ENCODE results near the gene P2RX4. TPM values are rescaled to one million over a fixed set of nuclear protein-coding genes. Genes with fewer than 3 reads are reported as not detected.

P2RX4 gene
- total RNA-seq, 2 experiments from 2014 or later: 52.7 to 56.2 TPM

DNA sequence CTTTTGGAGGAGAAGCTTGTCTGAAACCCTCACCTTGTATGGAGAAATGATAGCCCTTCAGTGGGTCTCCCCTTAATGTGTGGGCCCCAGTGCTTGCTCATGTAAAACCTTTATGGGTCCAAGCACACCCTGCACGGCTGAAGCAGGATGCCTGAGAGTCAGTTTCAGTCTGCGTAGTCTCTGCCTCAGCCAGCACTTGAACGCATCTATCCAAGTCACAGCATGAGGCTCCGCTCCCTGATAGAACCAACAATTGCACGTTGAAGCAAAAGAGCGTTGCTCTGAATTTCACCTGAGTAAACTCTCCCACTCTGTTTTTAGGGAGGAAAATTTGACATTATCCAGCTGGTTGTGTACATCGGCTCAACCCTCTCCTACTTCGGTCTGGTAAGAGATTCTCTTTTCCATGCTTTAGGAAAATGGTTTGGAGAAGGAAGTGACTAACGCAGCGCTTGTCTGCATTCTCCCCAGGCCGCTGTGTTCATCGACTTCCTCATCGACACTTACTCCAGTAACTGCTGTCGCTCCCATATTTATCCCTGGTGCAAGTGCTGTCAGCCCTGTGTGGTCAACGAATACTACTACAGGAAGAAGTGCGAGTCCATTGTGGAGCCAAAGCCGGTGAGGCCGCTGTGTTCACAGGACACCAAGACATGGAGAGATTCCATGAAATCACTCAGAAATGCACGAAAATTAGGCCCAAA lies 33.0 kb upstream of the P2RX4 start:
- Mint-ChIP-seq H3K9me3 (no peaks in the 10 kb centered on the region), H3K4me3 (no peak overlapping the region), H3K27me3 (no peaks in the 10 kb centered on the region), H3K4me1 (peaks cover under 1% of the 10 kb centered on the region), H3K27ac (no peak overlapping the region), H3K36me3 (ENCODE audit: low read depth) (peaks cover 38% of the 10 kb centered on the region)
- no peak for DNase-seq
- POLR2A ChIA-PET: no interaction called here
- CTCF ChIA-PET: interaction anchor here (0.6 kb wide), 1 partner anchor 9 kb away, joined by 4 read pairs; no protein-coding TSS in a partner anchor

DNA sequence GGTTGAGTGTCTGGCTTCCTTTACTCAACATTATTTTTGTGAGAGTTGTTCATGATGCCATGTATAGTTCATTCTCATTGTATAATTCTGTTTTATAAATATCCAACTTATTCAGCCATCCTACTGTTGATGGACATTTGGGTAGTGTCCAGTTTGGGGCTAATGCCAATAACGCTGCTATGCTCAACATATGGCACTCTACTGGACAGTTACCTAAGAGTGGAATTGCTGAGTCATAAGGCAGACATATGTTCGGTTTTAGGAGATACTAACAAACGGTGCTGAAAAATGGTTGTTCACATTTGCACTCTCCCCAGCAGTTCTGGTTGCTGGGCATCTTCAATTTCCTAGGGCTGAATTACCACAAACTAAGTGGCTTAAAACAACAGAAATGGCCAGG lies 28.7 kb upstream of the P2RX4 start:
- Mint-ChIP-seq H3K36me3 (ENCODE audit: low read depth) (peaks cover 33% of the 10 kb centered on the region), H3K4me1 (peaks cover 6% of the 10 kb centered on the region), H3K9me3 (no peaks in the 10 kb centered on the region), H3K27ac (no peak overlapping the region), H3K27me3 (no peaks in the 10 kb centered on the region), H3K4me3 (no peak overlapping the region)
- ChIA-PET POLR2A (no interaction called here), CTCF (no interaction called here)
- no peak for DNase-seq

DNA sequence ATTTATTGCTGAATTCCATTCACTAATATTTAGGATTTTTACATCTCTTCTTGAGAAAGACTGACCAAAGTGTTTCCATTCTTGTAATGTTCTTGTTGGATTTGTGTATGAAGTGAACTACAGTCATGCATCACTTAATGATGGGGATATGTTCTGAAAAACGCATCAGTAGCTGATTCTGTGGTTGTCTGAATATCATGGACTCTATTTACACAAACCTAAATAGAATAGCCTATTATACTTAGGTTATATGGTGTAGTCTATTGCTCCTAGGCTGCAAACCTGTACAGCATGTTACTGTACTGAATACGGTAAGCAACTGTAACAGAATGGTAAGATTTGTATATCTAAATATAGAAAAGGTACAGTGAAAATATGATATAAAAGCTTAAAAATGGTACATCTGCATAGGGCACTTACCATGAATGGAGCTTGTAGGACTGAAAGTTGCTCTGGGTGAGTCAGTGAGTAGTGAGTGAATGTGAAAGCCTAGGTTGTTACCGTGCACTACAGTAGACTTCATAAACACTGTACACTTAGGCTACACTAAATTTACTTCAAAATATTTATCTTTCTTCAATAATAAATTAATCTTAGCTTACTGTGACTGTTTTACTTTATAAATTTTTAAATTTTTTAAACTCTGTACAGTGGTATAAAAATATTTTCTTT lies 27.6 kb upstream of the P2RX4 start:
- DNase-seq: no peak
- no peak overlapping the region for H3K4me3 Mint-ChIP-seq
- H3K27ac Mint-ChIP-seq: no peak overlapping the region
- ChIA-PET POLR2A (interaction anchor here (0.6 kb wide), 1 partner anchor 53 kb away, joined by 8 read pairs; no protein-coding TSS in a partner anchor), CTCF (interaction anchor here (0.6 kb wide), 1 partner anchor 27 kb away, joined by 3 read pairs; no protein-coding TSS in a partner anchor)
- H3K27me3 Mint-ChIP-seq: no peaks in the 10 kb centered on the region
- H3K4me1 Mint-ChIP-seq: peaks cover 6% of the 10 kb centered on the region
- H3K36me3 Mint-ChIP-seq (ENCODE audit: low read depth): peaks cover 27% of the 10 kb centered on the region
- no peaks in the 10 kb centered on the region for H3K9me3 Mint-ChIP-seq

DNA sequence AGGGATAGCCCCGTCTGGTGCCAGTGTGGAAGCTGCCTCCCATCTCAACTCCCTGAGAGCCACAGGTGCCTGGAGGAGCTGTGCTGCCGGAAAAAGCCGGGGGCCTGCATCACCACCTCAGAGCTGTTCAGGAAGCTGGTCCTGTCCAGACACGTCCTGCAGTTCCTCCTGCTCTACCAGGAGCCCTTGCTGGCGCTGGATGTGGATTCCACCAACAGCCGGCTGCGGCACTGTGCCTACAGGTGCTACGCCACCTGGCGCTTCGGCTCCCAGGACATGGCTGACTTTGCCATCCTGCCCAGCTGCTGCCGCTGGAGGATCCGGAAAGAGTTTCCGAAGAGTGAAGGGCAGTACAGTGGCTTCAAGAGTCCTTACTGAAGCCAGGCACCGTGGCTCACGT lies 25.5 kb upstream of the P2RX4 start:
- Mint-ChIP-seq H3K36me3 (ENCODE audit: low read depth) (peaks cover 29% of the 10 kb centered on the region), H3K27me3 (no peaks in the 10 kb centered on the region), H3K4me1 (peaks cover 6% of the 10 kb centered on the region), H3K27ac (no peak overlapping the region), H3K4me3 (no peak overlapping the region), H3K9me3 (peaks cover 2% of the 10 kb centered on the region)
- CTCF ChIA-PET: interaction anchor here (0.9 to 1.2 kb wide), 2 partner anchors 20 to 23 kb away, joined by 3 read pairs; no protein-coding TSS in a partner anchor
- DNase-seq: no peak
- POLR2A ChIA-PET: no interaction called here

DNA sequence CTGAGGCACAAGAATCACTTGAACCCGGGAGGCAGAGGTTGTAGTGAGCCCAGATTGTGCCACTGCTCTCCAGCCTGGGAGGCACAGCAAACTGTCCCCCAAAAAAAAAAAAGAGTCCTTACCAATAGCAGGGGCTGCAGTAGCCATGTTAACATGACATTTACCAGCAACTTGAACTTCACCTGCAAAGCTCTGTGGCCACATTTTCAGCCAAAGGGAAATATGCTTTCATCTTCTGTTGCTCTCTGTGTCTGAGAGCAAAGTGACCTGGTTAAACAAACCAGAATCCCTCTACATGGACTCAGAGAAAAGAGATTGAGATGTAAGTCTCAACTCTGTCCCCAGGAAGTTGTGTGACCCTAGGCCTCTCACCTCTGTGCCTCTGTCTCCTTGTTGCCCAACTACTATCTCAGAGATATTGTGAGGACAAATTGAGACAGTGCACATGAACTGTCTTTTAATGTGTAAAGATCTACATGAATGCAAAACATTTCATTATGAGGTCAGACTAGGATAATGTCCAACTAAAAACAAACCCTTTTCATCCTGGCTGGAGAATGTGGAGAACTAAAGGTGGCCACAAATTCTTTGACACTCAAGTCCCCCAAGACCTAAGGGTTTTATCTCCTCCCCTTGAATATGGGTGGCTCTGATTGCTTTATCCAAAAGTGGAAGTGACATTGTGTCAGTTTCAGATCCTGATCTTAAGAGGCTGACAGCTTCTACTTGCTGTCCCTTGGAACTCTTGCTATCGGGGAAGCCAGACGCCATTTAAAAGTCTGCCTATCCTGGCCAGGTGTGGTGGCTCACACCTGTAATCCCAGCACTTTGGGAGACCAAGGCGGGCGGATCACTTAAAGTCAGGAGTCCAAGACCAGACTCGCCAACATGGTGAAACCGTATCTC lies 24.7 kb upstream of the P2RX4 start:
- peaks cover 2% of the 10 kb centered on the region for H3K9me3 Mint-ChIP-seq
- no peak for DNase-seq
- H3K27ac Mint-ChIP-seq: no peak overlapping the region
- CTCF ChIA-PET: interaction anchor here (0.7 to 0.9 kb wide), 2 partner anchors 9 to 20 kb away, joined by 3 to 4 read pairs; no protein-coding TSS in a partner anchor
- peaks cover 6% of the 10 kb centered on the region for H3K4me1 Mint-ChIP-seq
- no peak overlapping the region for H3K4me3 Mint-ChIP-seq
- H3K36me3 Mint-ChIP-seq (ENCODE audit: low read depth): peaks cover 24% of the 10 kb centered on the region
- POLR2A ChIA-PET: no interaction called here
- H3K27me3 Mint-ChIP-seq: no peaks in the 10 kb centered on the region

DNA sequence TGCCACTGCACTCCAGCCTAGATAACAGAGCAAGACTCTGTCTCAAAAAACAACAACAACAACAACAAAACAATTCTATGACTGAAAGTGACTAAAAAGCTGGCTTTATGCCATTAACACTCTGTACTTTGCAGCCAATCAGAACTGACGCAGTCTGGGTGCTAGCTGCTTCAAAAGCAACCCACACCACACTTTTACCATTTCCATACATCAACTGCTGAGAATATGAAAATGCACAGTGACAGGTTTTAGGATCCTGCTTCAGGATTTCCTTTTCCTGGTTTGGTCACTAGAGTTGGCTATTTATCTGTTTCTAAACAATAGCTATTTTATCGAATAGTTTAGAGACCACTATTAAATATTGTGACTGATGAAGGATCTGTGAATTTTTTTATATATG lies 23.1 kb upstream of the P2RX4 start:
- H3K27ac Mint-ChIP-seq: no peak overlapping the region
- peaks cover 10% of the 10 kb centered on the region for H3K4me1 Mint-ChIP-seq
- CTCF ChIA-PET: interaction anchor here (0.6 kb wide), 1 partner anchor 1014 kb away, joined by 4 read pairs; no protein-coding TSS in a partner anchor
- peaks cover 5% of the 10 kb centered on the region for H3K9me3 Mint-ChIP-seq
- no peak for DNase-seq
- H3K27me3 Mint-ChIP-seq: no peaks in the 10 kb centered on the region
- H3K4me3 Mint-ChIP-seq: no peak overlapping the region
- peaks cover 23% of the 10 kb centered on the region for H3K36me3 Mint-ChIP-seq (ENCODE audit: low read depth)
- POLR2A ChIA-PET: interaction anchor here (0.7 kb wide), 1 partner anchor 231 kb away, joined by 3 read pairs; no protein-coding TSS in a partner anchor

DNA sequence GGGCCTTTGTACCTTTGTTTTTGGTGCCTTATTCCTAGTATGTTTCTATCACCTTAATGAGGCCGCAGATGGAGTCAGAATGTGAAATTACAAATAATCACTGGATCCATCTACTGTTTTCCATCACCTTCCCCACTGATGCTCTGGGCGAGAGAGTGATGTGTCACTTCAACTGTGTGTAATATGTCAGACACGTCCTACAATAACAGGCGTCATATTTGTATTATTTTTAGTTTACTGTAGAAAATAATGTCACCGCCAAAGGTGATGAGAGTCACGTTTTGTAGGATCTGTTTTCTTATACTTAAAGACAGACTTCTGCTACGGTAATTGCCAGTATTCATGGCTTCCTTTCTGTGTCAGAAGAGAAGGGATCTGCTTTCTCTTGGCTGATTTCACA lies 22.4 kb upstream of the P2RX4 start:
- Mint-ChIP-seq H3K9me3 (peaks cover 5% of the 10 kb centered on the region), H3K27me3 (no peaks in the 10 kb centered on the region), H3K4me1 (peaks cover 6% of the 10 kb centered on the region), H3K27ac (no peak overlapping the region), H3K4me3 (no peak overlapping the region), H3K36me3 (ENCODE audit: low read depth) (peaks cover 16% of the 10 kb centered on the region)
- ChIA-PET CTCF (no interaction called here), POLR2A (interaction anchor here (0.7 kb wide), 1 partner anchor 231 kb away, joined by 3 read pairs; no protein-coding TSS in a partner anchor)
- no peak for DNase-seq

DNA sequence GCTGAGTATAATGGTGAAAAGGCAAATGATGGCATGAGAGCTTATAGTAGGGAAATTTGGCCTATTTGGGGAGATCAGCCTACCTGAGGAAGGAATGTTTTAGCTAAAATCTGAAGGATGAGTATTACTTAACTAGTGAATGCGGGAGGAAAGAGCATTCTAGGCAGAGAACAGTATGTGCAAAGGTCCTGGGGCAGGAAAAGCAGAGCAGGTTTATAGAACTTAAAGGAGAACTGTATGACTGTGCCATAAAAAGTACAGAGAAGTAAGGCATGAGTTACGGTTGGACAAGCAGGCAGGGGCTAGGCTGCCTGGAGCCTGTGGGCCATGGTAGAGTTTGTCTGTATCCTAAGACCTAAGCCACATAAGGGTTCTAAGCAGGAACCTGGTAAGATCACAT lies 21.7 kb upstream of the P2RX4 start:
- H3K36me3 Mint-ChIP-seq (ENCODE audit: low read depth): peaks cover 16% of the 10 kb centered on the region
- no peak overlapping the region for H3K4me3 Mint-ChIP-seq
- no peak overlapping the region for H3K27ac Mint-ChIP-seq
- CTCF ChIA-PET: interaction anchor here (0.6 kb wide), 1 partner anchor 251 kb away, joined by 3 read pairs; no protein-coding TSS in a partner anchor
- DNase-seq: no peak
- H3K9me3 Mint-ChIP-seq: peaks cover 5% of the 10 kb centered on the region
- peaks cover 8% of the 10 kb centered on the region for H3K4me1 Mint-ChIP-seq
- H3K27me3 Mint-ChIP-seq: no peaks in the 10 kb centered on the region
- POLR2A ChIA-PET: no interaction called here

DNA sequence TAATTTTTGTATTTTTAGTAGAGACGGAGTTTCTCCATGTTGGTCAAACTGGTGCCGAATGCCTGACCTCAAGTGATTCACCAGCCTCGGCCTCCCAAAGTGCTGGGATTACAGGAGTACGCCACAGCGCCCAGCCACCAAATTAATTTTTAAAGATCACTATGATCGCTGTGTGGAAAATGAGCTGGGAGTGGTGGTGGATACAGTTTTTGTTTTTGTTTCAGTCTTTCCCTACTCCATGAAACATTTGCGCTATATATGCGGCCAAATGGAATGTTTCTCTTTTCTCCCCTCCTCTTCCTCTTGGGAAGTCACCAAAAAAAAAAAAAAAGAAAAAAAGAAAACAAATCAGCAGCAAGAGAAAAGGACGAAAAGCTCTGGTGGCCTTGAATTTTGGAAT lies 20.8 kb upstream of the P2RX4 start:
- peaks cover 16% of the 10 kb centered on the region for H3K36me3 Mint-ChIP-seq (ENCODE audit: low read depth)
- CTCF ChIA-PET: interaction anchor here (0.6 kb wide), 2 partner anchors 250 to 1261 kb away, joined by 3 read pairs; no protein-coding TSS in a partner anchor
- no peak overlapping the region for H3K27ac Mint-ChIP-seq
- POLR2A ChIA-PET: no interaction called here
- DNase-seq: no peak
- no peak overlapping the region for H3K4me3 Mint-ChIP-seq
- peaks cover 5% of the 10 kb centered on the region for H3K9me3 Mint-ChIP-seq
- no peaks in the 10 kb centered on the region for H3K27me3 Mint-ChIP-seq
- peaks cover 8% of the 10 kb centered on the region for H3K4me1 Mint-ChIP-seq

DNA sequence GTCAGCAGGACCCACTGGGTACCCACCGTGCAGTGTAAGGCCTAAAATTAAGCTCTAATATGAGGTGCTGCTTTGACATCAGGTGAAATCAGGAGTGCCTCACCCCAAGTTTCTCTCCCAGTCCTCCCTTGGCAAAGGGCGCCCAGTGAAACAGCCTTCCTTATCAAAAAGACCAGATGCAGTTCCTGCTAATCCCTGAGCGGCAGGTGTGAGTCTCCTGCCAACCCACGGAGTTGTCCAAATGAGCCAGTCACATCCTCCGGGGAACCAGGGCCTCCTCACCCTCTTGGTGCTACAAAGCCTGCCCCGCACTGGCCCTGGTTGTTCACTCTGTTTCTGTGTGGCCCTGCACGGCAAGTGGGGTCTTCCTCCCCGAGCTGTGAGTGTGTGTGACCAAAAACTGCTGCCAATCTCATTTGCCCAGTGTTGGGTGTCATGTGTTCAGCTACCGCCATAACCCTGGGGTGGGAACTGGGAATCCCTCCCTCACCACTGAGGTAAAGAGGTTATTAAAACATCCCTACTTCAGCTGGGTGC lies 20.2 kb upstream of the P2RX4 start:
- DNase-seq: no peak
- POLR2A ChIA-PET: no interaction called here
- no peak overlapping the region for H3K4me3 Mint-ChIP-seq
- H3K27ac Mint-ChIP-seq: no peak overlapping the region
- peaks cover 16% of the 10 kb centered on the region for H3K36me3 Mint-ChIP-seq (ENCODE audit: low read depth)
- H3K9me3 Mint-ChIP-seq: peaks cover 5% of the 10 kb centered on the region
- H3K4me1 Mint-ChIP-seq: peaks cover 8% of the 10 kb centered on the region
- CTCF ChIA-PET: interaction anchor here (0.6 kb wide), 1 partner anchor 1260 kb away, joined by 3 read pairs; no protein-coding TSS in a partner anchor
- H3K27me3 Mint-ChIP-seq: no peaks in the 10 kb centered on the region

DNA sequence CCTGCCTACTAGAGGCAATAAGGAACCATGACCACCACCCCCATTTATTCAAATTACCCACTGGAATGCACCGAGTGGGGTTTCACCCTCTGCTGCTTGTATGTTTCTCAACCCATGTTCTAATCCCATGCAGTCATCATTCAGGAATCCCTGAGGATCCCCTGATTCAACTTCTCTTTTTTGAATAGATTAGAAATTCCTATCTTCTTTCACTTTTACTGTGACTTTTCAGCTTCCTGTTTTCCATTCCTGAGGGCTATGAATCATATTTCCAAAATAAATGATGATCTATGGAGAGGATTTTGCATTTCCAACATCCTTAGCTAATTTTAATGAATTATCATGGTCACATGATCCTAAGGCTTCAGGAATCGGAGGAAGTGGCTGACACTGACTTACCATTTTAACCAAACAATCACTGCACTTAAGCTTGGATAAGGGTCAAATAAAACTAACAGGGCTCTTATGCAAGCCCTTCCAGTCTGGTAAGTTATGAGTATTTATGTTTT lies 19.4 kb upstream of the P2RX4 start:
- Mint-ChIP-seq H3K4me1 (peaks cover 8% of the 10 kb centered on the region), H3K27me3 (no peaks in the 10 kb centered on the region), H3K27ac (no peak overlapping the region), H3K36me3 (ENCODE audit: low read depth) (peaks cover 13% of the 10 kb centered on the region), H3K9me3 (peaks cover 5% of the 10 kb centered on the region), H3K4me3 (no peak overlapping the region)
- ChIA-PET CTCF (interaction anchor here (1.1 kb wide), 1 partner anchor 16 kb away, joined by 7 read pairs; no protein-coding TSS in a partner anchor), POLR2A (no interaction called here)
- no peak for DNase-seq

DNA sequence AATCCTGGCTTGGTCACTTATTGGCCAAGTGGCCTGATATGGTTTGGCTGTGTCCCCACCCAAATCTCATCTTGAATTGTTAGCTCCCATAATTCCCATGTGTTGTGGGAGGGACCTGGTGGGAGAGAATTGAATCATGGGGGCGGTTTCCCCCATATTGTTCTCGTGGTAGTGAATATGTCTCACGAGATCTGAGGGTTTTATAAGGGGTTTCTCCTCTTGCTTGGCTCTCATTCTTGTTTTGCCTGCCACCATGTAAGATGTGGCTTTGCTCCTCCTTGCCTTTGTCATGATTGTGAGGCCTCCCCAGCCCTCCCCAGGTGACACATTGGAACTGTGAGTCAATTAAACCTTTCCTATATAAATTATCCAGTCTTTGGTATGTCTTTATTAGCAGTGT lies 18.8 kb upstream of the P2RX4 start:
- H3K9me3 Mint-ChIP-seq: peaks cover 5% of the 10 kb centered on the region
- peaks cover 8% of the 10 kb centered on the region for H3K4me1 Mint-ChIP-seq
- no peak overlapping the region for H3K27ac Mint-ChIP-seq

More for the DNA sequence above, 18.8 kb upstream of the P2RX4 start:
- no peak for DNase-seq
- Mint-ChIP-seq H3K36me3 (ENCODE audit: low read depth) (peaks cover 11% of the 10 kb centered on the region), H3K4me3 (no peak overlapping the region), H3K27me3 (no peaks in the 10 kb centered on the region)
- ChIA-PET POLR2A (no interaction called here), CTCF (interaction anchor here (0.6 to 1.1 kb wide), 2 partner anchors 15 to 1174 kb away, joined by 4 to 7 read pairs; no protein-coding TSS in a partner anchor)

Data from activated CD4-positive, alpha-beta T cell treated with anti-CD3 and anti-CD28 coated beads, Interleukin-2, amount 10 ng/mL, durations not matched to agents 7 days and 5 days (primary cell).